LHCN-M2 (cell line): Measurements from ENCODE around the gene COA8. TPM values are rescaled to one million over a fixed set of nuclear protein-coding genes. Genes with fewer than 3 reads are reported as not detected.
A peak's percentile ranks its signal among the peaks of the same experiment; 100 is the strongest.

Experiments used
- DNase-seq: peaks from one replicate; pipeline ENCODE4 v3.0.0-alpha.2; 2012; ENCODE audit warnings: low read depth
- total RNA-seq: library from RNA; depleted of rRNA; stranded (reverse); fragments of >200 nt; gene quantifications from 2 replicates; pipeline ENCODE4 v1.2.3, GENCODE V29; 2014

The COA8 gene
- total RNA-seq, 1 experiment from 2014 or later, result 43.7 TPM

DNA sequence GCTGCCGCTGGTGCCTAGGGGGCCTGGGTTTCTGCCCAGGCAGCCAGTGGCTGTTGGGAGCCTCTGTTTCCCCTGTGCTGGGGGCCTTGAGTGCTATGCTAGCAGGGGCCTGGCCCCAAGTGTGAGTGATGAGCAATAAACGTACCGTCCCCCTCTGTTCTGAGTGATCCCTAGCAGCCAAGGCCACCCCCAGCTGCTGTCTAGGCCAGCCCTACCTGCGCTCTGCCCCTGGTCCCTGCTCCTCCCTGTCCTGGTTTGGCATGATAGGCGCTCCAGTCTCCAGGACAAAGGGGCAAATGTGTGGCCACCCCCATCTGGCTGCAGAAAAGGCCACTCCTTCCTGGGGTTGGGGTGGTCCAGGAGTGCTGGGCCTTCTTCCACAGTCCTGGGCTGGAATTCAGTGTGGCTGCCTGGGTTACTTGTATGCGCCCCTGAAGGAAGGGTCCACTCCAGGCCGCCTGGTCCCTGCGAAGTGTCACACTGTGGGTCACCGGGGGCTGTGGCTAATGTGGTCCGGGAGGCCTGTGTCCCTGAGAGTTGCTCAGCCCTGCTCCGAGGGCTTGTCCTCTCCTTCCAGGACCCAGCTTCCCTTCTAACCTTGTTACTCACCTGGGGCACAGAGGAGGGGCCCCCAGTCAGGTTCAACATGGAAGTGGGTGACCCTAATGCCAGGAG, 26.7 kb upstream of the COA8 start:
- DNase-seq, result no peak

DNA sequence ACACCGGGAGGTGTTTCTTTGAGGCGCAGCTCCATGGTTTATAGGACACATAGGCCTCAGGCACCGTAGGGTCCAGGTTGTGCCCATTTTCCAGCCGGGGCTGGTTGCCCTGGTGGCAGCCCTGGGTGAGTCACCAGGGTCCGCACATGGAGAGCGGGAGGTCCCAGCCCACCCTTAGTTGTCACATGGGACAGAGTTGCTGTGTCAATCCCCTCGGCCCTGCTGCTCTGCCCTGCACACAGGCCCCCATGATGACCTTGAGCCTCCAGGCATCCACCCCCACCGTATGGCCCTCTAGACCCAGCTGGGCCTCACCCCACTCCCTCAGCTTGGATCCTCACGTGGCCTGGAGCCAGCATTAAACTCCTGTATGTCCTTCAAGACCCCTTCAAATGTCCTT, 26.1 kb upstream of the COA8 start:
- no peak for DNase-seq

DNA sequence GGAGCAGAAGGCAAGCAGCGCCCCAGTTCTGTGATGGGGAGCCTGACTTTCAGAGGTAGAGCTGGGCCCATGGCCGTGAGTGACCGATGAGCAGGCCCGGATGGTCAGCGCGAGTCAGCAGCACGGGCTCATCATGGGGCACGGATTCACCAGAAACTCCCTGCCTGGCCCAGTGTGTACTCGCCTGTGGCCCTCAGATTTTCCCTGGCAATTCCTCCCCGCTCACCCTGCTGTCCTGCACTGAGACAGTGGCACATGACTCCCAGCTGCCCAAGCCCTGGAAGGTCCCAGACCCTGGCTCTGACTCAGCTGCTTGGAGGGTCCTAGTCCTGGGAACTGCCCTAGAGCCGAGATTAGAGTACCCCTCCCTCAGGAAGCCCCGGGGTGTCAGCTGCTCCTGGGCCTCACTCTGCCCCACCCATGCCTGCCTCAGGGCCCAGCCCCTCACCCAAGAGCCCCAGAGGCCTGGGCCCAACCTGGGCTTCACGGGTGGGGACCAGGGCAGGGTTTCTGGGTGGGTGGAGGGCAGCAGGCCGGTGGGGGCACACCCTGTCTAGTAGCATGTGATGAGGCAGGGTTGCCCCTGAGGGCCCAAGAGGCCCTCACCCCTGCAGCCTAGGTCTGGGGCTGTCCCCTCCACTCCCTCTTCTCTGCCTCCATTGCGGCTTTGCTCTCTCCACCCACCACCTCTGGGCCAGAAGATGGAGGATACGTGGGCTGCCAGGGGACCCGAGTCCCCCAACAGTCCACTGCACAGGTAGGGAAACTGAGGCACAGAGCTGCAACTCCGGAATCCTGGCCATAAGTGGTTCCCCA, 25.4 kb upstream of the COA8 start:
- peak; percentile 69 for DNase-seq

DNA sequence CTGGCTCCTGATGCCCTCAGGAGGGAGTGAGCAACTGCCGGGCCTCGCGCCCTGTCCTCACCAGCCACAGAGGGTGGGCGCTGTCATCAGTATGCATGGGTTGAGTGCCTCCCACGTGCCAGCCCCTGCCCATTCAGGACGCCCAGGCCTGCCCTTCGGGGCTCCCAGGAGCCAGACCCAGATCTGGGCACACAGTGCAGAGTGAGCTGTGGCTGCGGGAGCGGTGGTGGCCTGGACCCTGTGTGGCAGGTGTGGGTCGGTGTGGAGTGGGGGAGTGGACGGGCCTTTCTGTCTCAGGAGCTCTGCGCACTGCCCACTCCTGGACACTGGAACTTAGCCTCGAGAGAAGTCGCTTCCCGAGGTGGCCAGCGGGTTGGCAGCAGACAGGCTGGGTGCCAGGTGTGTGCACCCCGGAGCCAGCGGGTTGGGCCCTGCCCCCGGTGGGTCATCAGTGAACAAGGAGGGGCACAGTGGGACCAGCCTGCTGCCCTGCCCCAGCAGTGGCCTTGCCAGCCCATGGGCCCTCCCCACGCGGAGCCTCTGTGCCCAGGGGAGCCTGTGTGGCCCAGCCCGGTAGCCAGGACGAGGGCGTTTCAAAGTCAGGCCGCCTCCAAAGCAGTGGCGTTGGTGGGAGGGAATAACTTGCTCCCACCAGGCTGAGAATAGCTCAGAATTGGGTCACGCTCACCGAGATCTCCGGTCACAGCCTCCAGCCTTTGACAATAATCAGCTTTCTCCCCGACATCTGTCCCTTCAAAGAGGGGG, 24.3 kb upstream of the COA8 start:
- DNase-seq, result no peak

DNA sequence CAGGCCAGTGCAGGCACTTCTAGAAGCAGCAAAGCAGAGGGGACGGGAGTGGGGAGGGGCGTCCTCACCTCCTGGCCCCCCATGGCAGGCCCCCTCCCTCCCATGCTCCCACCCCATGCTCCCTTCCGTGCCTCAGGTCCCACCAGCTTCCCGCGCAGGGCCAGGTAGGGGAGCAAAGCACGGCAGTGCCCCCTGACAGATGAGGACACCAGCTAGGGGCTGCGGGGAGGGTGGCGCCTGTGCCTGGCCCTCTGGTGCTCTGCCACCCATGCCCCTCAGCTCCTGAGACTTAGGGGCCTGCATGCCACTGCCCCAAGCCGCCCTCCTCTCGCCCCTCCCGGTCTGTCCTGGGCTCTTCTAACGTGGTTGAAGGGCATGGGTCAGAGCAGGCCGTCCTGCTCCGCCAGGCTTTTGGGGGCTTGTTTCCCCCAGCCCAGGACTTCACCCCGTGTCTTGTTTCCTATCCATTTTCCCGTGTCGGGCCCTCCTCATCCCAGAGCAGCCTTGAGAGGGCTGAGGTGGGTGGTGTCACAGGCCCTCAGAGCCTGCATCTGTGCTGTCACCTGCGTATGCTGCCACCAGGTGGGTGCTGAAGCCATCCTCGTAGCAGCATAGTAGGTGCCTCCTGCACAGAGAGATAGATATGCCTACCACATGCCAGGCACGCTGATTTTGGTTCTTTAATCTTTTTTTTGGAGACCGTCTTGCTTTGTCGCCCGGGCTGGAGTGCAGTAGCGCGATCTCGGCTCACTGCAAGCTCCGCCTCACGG, 23.5 kb upstream of the COA8 start:
- DNase-seq, result no peak

DNA sequence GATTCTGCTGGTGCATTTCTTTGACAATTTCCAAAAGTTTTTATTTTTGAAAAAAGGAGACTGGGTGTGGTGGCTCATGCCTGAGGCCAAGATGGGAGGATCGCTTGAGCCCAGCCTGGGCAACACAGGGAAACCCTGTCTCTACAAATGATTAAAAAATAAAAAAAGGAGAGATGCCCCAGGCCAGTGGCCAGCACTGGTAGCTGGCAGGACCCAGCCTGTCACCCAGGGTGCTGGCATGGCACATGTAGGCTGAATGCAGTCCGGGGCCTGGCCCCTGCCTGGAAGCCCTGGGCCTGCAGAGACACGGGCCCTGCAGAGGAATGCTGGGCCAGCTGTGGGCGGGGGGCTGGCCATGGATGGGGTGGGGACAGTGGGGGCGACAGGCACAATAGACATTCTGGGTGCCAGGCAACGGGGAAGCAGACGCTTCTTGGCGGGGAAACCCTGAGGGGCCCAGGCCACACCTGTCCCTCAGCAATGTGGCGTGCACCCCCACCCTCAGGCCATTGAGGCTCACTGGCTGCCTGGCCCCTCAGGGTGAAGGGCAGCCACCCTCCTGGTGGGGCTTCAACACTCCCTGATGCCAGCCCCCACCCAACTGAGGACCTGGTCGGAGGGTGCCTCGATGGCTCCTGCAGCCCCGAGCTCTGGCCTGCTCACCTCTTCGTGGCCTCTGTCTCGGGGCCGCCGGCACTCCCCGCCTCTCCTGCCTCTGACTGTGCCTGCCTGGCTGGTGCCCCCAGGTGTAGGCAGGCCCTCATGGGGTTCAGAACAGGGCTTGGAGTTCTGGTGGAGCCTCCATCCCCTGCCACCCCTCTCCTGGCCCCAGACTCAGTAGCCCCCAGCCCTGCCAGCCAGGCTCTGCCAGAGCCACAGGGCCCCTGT, 21.7 kb upstream of the COA8 start:
- no peak for DNase-seq

DNA sequence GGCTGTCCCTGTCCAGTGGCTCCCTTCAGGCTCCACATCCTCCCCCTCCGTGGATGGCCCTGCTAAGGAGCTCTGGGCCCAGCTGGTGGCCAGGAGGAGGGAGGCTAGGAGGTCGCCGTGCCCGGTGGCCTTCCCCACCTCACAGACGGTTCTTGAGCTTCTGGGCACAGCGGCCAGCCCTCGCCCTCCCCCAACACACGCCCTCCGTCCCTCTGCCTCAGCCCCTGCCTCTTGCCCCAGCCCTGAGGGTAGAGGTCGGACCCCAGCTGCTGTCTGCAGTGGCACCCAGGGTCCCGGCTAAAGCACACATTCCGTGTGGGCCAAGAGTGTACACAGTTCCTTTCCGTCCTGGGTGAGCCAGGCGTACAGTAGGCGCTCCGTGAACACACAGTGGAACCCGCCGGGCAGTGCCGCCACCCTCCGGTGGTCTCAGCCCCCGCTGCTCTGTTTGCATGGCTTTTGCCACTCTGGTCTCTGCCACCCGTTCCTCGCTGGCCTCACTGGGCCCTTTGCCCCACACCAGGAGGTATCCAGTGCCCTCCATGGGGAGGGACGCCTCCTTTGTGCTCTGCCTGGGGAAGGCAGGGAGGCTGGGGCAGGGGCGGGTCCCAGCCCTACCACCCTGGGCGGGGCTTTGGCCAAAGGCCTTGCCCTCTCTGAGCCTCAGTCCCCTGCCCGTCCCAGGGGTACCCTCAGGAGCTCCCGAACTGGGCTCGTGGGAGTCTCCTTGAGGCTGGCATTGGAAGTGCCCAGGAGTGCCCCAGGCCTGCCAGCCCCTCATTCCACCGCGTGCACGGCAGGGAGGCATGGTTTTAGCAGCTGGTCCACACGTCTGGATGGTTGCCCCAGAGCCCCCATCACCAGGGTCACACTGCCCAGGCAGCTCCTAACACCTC, 20.8 kb upstream of the COA8 start:
- DNase-seq, result no peak

DNA sequence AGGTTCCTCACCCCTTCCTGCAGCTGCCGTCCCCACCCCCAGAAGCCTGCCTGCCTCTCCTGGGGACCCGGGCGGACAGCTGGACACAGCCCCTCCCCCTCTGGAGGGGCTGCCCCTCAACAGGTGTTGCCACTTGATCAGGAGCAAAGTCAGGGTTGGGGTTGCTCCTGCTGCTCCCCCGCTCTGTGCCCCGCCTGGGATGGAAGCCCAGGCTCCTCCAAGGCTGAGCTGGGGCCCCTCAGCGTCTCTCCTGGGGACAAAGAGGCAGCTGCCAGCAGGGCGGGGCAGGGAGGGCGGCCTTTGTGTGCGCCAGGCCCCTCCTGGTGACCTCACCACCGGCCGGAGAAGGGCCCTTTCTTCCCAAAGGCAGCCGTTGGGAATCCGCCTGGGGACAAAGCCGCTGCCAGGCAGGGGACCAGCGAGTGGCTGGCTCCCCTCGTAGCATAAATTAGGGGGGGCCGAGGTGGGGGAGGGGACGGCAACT, 20.1 kb upstream of the COA8 start:
- DNase-seq, result peak; percentile 93

DNA sequence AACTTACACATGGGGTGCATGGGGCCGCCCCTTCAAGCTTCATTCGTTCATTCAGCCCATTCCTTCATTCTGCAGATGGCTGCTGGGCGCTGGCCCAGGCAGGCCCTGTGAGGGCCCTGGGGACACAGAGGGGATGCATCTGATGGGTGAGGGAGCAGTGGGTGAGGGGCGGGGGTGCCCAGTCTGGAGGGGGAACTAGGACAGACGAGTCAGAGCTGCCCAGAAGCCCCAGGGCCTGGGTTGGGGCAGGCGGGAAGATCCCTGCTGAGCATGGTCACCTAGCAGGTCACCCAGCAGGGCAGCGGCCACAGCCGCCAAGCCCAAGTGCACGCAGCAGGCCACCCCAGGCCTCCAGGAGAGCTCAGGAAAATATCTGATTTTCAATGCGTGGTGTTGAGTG, 19.6 kb upstream of the COA8 start:
- DNase-seq, result no peak

DNA sequence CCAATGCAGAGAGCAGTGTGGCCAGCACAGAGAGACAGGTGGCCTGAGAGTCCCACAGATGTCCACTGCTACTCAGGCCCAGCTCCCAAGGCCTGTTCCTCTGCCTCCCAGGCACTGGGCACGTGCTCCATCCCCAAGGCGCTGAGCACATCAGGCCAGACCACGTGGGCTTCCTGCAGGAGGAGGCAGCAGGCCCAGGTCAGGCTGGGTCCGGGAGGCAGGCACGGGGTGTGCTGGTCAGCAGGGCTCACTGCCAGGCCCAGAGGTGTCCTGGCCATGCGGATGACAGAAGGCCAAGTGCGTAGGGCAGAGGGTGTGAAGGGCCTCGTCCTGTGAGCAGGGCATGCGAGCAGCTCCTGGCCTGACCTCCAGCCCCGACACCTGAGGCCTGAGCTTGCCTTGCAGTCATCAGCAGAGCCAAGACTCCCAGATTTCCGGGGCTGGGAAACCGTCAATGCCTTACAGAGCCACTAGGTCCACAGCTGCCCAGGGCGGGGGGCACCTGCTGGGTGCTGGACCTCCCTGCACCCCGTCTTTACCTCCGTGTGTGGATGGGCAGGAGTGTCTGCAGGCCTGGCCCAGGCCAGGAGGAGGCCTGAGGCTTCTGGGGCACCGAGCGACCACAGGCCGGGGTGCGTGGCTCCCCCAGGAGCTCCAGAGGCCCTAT, 18.9 kb upstream of the COA8 start:
- no peak for DNase-seq

DNA sequence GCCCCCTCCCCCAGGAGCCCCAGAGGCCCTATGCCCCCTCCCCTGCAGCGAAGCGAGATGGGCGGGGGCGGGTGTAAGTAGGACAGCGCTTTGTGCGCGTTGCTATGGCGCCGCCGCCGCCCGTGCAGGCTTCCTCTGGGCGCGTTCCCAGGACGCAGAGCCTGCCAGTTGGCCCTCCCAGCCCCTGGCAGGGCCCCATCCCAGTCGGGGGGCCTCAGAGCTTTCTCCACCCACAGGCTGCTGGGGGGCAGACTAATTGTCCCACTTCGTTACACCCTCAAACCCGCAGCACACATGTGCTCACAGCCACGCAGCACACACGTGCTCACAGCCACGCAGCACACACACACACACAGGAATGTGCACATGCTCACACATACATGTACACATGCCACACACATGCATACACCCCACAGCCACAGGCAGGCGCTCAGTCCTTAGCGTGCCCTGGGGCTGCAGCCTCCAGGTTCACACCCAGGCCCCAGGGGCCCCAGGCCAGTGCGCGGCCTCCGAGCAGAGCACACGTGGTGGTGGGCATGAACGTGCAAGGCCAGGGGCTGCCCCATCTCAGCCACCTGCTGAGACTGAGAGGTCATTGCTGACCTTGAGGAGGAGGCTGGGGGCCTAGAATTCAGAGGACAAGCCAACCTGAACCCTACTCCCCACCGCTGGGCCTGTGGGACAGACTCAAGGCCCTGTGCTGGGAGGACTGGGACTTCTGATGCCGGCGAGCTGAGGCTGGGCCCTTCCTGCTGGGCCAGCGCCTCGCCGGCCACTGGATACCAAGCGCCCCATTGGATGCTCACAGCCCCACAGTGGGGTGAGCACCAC, 18.2 kb upstream of the COA8 start:
- DNase-seq, result no peak

DNA sequence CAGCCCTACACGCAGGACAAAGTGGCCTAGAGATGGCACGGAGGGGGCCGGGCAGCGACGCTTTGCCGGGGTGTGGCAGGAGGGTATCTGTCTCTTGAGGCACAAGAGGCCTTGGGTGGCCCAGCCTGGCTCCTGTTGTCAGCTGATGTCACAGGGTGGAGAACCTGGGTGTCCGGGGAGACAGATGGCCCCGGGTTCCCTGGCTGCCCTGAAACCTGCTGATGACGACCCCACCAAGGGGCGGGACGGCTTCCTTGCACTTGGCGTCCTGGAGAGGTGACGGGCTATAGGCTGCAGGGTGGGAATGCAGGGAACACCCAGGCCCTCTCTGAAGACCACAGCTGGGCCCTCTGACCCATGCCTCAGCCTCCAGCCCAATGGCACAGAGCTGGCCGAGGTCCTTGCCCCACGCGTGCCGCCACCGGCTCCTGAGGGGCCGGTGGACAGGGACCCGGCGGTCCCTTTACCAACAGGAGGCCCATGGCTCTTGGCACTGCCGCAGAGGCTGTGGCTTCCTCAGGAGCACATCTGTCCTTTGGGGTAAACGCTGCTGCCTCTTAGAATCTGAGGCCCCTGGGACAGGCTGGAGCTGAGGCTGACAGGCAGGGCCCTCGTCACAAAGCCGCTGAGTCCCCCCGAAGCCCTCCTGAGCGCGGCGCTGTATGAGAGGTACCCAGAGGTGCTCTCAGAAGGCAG, 17.4 kb upstream of the COA8 start:
- no peak for DNase-seq

DNA sequence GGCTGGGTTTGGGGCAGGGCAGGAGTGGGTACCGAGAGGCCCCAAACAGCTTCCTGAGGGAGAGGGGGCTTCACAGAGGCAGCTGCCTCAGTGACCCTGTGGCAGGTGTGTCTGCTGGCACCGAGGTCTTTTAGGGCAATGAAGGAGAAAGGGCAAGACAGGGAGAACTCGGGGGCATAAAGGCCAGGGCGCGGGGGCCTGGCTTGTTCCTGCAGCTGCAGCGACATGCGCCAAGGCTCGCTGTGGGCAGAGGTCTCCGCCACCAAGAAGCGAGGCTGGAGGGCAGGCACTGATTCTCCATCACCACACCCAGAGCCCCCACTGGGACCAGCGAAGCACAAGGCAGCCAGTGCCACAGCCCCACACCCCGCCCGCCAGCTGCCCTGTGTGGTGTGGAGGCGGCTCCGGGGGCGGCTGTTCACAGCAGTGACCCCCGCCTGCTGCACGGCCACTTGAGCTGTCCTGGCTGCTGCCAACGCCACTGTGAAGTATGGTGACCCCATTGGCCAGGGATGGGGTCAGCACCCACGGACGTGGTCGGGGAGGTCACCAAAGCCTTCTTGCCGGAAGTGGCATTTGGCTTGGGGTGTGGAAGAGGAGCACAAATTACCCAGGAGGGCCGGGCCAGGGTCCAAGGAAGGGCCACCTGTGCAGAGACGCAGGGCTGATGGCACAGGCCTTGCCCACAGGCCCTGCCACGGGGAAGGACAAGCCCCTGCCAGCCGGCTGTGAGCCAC, 16.7 kb upstream of the COA8 start:
- no peak for DNase-seq

DNA sequence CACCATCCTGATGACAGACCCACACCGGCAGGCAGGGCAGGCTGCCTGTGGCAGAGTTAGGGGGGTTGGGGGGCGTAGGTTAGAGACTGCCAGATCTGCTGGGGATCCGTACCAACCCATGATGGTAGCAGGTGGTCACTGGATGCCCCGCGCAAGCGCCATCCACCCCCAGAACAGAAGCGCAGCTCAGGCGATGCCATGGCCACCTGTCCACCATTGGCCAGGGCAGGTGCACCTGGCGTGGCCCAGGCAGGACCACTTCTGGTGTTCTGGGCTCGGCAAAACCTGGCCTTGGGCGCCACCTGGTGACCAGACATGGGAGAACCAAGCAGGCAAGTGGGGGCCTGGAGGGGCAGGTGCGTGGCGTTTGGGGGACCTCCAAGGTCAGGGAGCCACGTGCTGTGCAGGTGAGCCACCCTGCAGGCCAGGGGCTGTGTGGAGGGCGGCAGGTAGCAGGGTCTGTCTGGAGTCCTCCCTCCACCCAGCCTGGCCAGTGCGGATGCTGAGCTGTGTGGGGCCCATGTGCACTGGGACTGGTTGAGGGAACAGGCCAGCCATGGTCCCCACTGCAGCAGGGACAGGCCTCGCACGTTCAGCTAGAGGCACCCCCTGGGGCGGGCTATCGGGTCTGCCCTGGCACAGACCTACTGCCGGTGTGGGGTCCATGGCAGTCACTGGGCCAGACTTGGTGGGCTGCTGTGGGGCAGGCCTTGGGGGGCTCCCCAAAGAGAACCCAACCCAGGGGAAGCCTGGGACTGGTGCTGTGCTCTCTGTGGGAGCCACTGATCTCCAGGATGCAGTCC, 15.9 kb upstream of the COA8 start:
- peak; percentile 48 for DNase-seq

DNA sequence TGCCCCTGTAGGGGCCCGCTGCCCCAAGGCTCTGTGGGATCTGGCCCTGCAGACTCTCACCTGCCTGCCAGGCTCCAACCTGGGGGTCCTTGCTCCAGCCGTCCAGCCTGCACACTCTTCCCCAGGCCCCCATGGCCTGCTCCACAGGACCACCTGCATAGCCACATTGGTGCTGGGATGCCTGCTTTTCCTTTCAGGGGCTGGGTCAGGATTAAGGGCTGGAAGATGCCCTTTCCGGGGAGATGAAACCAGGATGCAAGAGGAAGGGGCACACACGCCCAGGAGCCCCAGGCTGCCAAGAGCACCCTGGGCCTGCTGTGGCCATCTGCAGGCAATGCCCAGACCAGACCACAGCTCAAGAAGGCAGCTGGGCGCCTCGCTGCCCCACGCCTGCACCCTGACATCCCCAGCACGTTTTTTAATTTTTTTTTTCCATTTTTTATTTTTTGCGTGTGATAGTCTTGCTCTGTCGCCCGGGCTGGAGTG, 15.3 kb upstream of the COA8 start:
- DNase-seq, result no peak
